ENCODE measurements around the gene MOB3A. TPM values are rescaled to one million over a fixed set of nuclear protein-coding genes. Genes with fewer than 3 reads are reported as not detected.
"Not testable (repeated sequence)": the region's sequence is repeated elsewhere in the genome, so short reads cannot be mapped to it uniquely, and the experiment has no call there.

Gene MOB3A
- total and polyA plus RNA-seq, 7 experiments from 2014 or later: 49.5 to 269 (median 114) TPM

- Histone ChIP-seq H3K27me3 (ENCODE audit: control insufficient read depth in 2 of 2, insufficient read depth in 2 of 2, low read length in 2 of 2) (no peaks in the 10 kb centered on the region), H3K36me3 (ENCODE audit: control insufficient read depth in 2 of 3, insufficient read depth in 3 of 3, low read length in 3 of 3) (peaks cover 3 to 23% (median 4%) of the 10 kb centered on the region in 3 experiments), H3K9me3 (ENCODE audit: control insufficient read depth in 2 of 3, low read length in 3 of 3) (no peaks in the 10 kb centered on the region), H3K27ac (ENCODE audit: low read depth, low read length) (peak within 1 kb of the TSS; percentile 88), H3K4me1 (ENCODE audit: control insufficient read depth in 2 of 2, insufficient read depth in 2 of 2, low read length in 2 of 2) (peaks cover 13% of the 10 kb centered on the region in 2 donors), H3K4me3 (ENCODE audit: low read length) (peak within 1 kb of the TSS; percentile 82)
- Mint-ChIP-seq H3K4me1 (peaks cover 15 to 37% (median 27%) of the 10 kb centered on the region in 7 donors), H3K27me3 (no peaks in the 10 kb centered on the region), H3K9me3 (peaks cover 0 to 4% (median 0%) of the 10 kb centered on the region in 11 donors), H3K36me3 (peaks cover 0 to 28% (median 3%) of the 10 kb centered on the region in 5 donors), H3K27ac (peak within 1 kb of the TSS; percentile 90 to 98 (median 94)), H3K4me3 (peak within 1 kb of the TSS; percentile 95 to 98 (median 97))
- POLR2A ChIA-PET: interaction anchor here (0.7 to 5.0 kb wide), 7 partner anchors 12 to 379 kb away, joined by 3 to 125 read pairs (median 3); partner anchors contain the start of gene GADD45B
- CTCF ChIA-PET: interaction anchor here (1.0 to 1.9 kb wide), 6 partner anchors 13 to 78 kb away, joined by 3 to 8 read pairs (median 4); no protein-coding TSS in a partner anchor
- peak; percentile 90 for ATAC-seq
- DNase-seq: peak; percentile 98 to 100 (median 99)
- intact Hi-C loops (cut with micrococcal nuclease): loop anchor here (1.0 to 2.0 kb wide), 14 partner anchors 11 to 444 kb away; partner anchors contain the start of genes AP3D1 (in 2 of the 2), ADAT3 (in 1 of the 2), DOT1L (in 1 of the 2) and MKNK2 (in 1 of the 2)
Observed at GRCh38 chr19:2096480-2097202, 515 bp upstream of the MOB3A start, which contains the start of gene IZUMO4. TSS of gene IZUMO4 (plus strand) at chr19:2096915. CDS start at chr19:2096946, 31 bp downstream.

DNA sequence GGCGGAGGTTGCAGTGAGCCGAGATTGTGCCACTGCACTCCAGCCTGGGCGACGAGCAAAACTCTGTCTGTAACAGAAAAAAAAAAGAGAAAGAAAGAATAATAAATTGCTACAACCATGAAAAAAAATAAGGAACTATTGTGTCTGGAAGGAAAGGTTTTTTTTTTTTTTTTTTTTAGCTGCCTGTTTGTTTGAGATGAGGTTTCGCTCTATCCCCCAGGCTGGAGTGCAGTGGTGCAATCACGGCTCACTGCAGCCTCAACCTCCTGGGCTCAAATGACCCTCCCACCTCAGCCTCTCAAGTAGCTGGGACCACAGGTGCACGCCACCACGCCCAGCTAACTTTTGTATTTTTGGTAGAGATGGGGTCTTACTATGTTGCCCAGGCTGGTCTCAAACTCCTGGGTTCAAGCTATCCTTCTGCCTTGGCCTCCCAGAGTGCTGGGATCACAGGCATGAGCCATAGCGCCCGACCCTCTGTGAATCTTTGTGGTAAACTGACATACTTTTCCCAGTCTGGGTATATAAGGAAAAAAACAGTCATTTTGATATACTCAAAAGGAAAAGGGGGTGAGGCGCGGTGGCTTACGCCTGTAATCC is 4.1 kb downstream of the MOB3A start:
- peaks cover 45 to 48% of the 10 kb centered on the region in 2 donors for H3K4me1 ChIP-seq (ENCODE audit: control insufficient read depth in 2 of 2, insufficient read depth in 2 of 2, low read length in 2 of 2)
- H3K9me3 ChIP-seq (ENCODE audit: control insufficient read depth in 2 of 3, low read length in 3 of 3); DNase-seq; H3K27ac ChIP-seq (ENCODE audit: low read depth, low read length); intact Hi-C loops (cut with micrococcal nuclease); H3K36me3 ChIP-seq (ENCODE audit: control insufficient read depth in 2 of 3, insufficient read depth in 3 of 3, low read length in 3 of 3); H3K9me3 Mint-ChIP-seq; ATAC-seq; H3K27me3 ChIP-seq (ENCODE audit: control insufficient read depth in 2 of 2, insufficient read depth in 2 of 2, low read length in 2 of 2); H3K27me3 Mint-ChIP-seq; H3K4me3 ChIP-seq (ENCODE audit: low read length): not testable (repeated sequence)
- H3K4me1 Mint-ChIP-seq: peaks cover 45 to 75% (median 61%) of the 10 kb centered on the region in 7 donors
- H3K27ac Mint-ChIP-seq: peak overlapping the region in 6 of 9 donors; percentile 4 to 80 (median 46)
- POLR2A ChIA-PET: interaction anchor here (0.6 to 5.0 kb wide), 10 partner anchors 7 to 1017 kb away, joined by 3 to 125 read pairs (median 4); no protein-coding TSS in a partner anchor
- H3K4me3 Mint-ChIP-seq: peak overlapping the region in 5 of 10 donors; percentile 8 to 96 (median 47)
- peaks cover 0 to 44% (median 0%) of the 10 kb centered on the region in 5 donors for H3K36me3 Mint-ChIP-seq
- CTCF ChIA-PET: interaction anchor here (0.6 to 1.8 kb wide), 4 partner anchors 8 to 69 kb away, joined by 3 to 11 read pairs (median 6); no protein-coding TSS in a partner anchor

DNA sequence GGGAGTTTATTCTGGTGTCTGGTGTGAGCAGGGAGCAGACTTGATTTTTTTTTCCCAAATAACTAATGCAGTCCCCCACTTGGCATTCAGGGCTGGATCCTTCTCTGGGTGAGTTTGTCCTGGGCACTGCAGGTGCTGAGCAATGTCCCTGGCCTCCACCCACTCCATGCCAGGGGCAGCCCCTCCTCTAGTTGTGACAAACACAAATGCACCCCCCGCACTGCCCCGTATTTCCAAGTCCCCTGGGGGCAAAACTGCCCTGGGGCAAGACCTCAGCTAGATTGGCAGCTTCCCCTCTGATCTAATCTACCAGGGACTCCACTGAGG is 6.4 kb downstream of the MOB3A start:
- H3K9me3 Mint-ChIP-seq: peaks cover 0 to 5% (median 0%) of the 10 kb centered on the region in 11 donors
- peaks cover 51 to 85% (median 76%) of the 10 kb centered on the region in 7 donors for H3K4me1 Mint-ChIP-seq
- peaks cover 0 to 2% (median 0%) of the 10 kb centered on the region in 5 donors for H3K27me3 Mint-ChIP-seq
- intact Hi-C loops (cut with micrococcal nuclease): no loop called here
- H3K4me3 Mint-ChIP-seq: peak overlapping the region; percentile 58 to 96 (median 75)
- no peak for ATAC-seq
- ChIA-PET POLR2A (interaction anchor here (1.4 to 2.0 kb wide), 3 partner anchors 9 to 33 kb away, joined by 3 to 5 read pairs (median 5); no protein-coding TSS in a partner anchor), CTCF (interaction anchor here (0.7 kb wide), 1 partner anchor 36 kb away, joined by 4 read pairs; no protein-coding TSS in a partner anchor)
- Histone ChIP-seq H3K27me3 (ENCODE audit: control insufficient read depth in 2 of 2, insufficient read depth in 2 of 2, low read length in 2 of 2) (no peaks in the 10 kb centered on the region), H3K9me3 (ENCODE audit: control insufficient read depth in 2 of 3, low read length in 3 of 3) (no peaks in the 10 kb centered on the region), H3K27ac (ENCODE audit: low read depth, low read length) (peak overlapping the region; percentile 45), H3K36me3 (ENCODE audit: control insufficient read depth in 2 of 3, insufficient read depth in 3 of 3, low read length in 3 of 3) (peaks cover 0 to 4% (median 4%) of the 10 kb centered on the region in 3 experiments), H3K4me1 (ENCODE audit: control insufficient read depth in 2 of 2, insufficient read depth in 2 of 2, low read length in 2 of 2) (peaks cover 55 to 61% of the 10 kb centered on the region in 2 donors), H3K4me3 (ENCODE audit: low read length) (no peak overlapping the region)
- no peak for DNase-seq
- peaks cover 0 to 50% (median 4%) of the 10 kb centered on the region in 5 donors for H3K36me3 Mint-ChIP-seq
- peak overlapping the region; percentile 82 to 95 (median 94) for H3K27ac Mint-ChIP-seq

- H3K9me3 Mint-ChIP-seq: peaks cover 0 to 5% (median 0%) of the 10 kb centered on the region in 11 donors
- Histone ChIP-seq H3K36me3 (ENCODE audit: control insufficient read depth in 2 of 3, insufficient read depth in 3 of 3, low read length in 3 of 3) (peaks cover 0 to 4% (median 4%) of the 10 kb centered on the region in 3 experiments), H3K4me3 (ENCODE audit: low read length) (no peak overlapping the region), H3K27ac (ENCODE audit: low read depth, low read length) (peak overlapping the region; percentile 45), H3K4me1 (ENCODE audit: control insufficient read depth in 2 of 2, insufficient read depth in 2 of 2, low read length in 2 of 2) (peaks cover 53 to 61% of the 10 kb centered on the region in 2 donors), H3K27me3 (ENCODE audit: control insufficient read depth in 2 of 2, insufficient read depth in 2 of 2, low read length in 2 of 2) (no peaks in the 10 kb centered on the region), H3K9me3 (ENCODE audit: control insufficient read depth in 2 of 3, low read length in 3 of 3) (no peaks in the 10 kb centered on the region)
- peaks cover 46 to 81% (median 71%) of the 10 kb centered on the region in 7 donors for H3K4me1 Mint-ChIP-seq
- H3K4me3 Mint-ChIP-seq: peak overlapping the region in 9 of 10 donors; percentile 45 to 96 (median 75)
- no peak for ATAC-seq
- POLR2A ChIA-PET: interaction anchor here (1.4 to 2.0 kb wide), 3 partner anchors 8 to 32 kb away, joined by 3 to 5 read pairs (median 5); no protein-coding TSS in a partner anchor
- H3K36me3 Mint-ChIP-seq: peaks cover 0 to 47% (median 4%) of the 10 kb centered on the region in 5 donors
- peak overlapping the region; percentile 82 to 95 (median 94) for H3K27ac Mint-ChIP-seq
- no peak for DNase-seq
- peaks cover 0 to 2% (median 0%) of the 10 kb centered on the region in 5 donors for H3K27me3 Mint-ChIP-seq
- CTCF ChIA-PET: interaction anchor here (0.7 kb wide), 1 partner anchor 35 kb away, joined by 4 read pairs; no protein-coding TSS in a partner anchor
- intact Hi-C loops (cut with micrococcal nuclease): no loop called here
Observed at GRCh38 chr19:2089001-2089711, 7.0 kb downstream of the MOB3A start.

GRCh38 chr19:2087621-2088100 is 8.5 kb downstream of the MOB3A start:
- H3K27ac ChIP-seq (ENCODE audit: low read depth, low read length): peak overlapping the region; percentile 69
- intact Hi-C loops (cut with micrococcal nuclease): no loop called here
- no peak overlapping the region for H3K4me3 ChIP-seq (ENCODE audit: low read length)
- Mint-ChIP-seq H3K27me3 (peaks cover 0 to 2% (median 0%) of the 10 kb centered on the region in 5 donors), H3K4me1 (peaks cover 48 to 75% (median 65%) of the 10 kb centered on the region in 7 donors), H3K36me3 (peaks cover 4 to 51% (median 7%) of the 10 kb centered on the region in 5 donors), H3K27ac (peak overlapping the region; percentile 82 to 96 (median 94)), H3K9me3 (peaks cover 0 to 5% (median 0%) of the 10 kb centered on the region in 11 donors), H3K4me3 (peak overlapping the region; percentile 65 to 97 (median 82))
- peaks cover 54 to 58% of the 10 kb centered on the region in 2 donors for H3K4me1 ChIP-seq (ENCODE audit: control insufficient read depth in 2 of 2, insufficient read depth in 2 of 2, low read length in 2 of 2)
- no peaks in the 10 kb centered on the region for H3K27me3 ChIP-seq (ENCODE audit: control insufficient read depth in 2 of 2, insufficient read depth in 2 of 2, low read length in 2 of 2)
- ATAC-seq: peak; percentile 21
- peaks cover 0 to 8% (median 0%) of the 10 kb centered on the region in 3 experiments for H3K36me3 ChIP-seq (ENCODE audit: control insufficient read depth in 2 of 3, insufficient read depth in 3 of 3, low read length in 3 of 3)
- no peaks in the 10 kb centered on the region for H3K9me3 ChIP-seq (ENCODE audit: control insufficient read depth in 2 of 3, low read length in 3 of 3)
- POLR2A ChIA-PET: interaction anchor here (0.6 to 6.1 kb wide), 11 partner anchors 6 to 70 kb away, joined by 3 to 125 read pairs (median 4); partner anchors contain the start of genes AP3D1 and MOB3A
- DNase-seq: peak in 2 of 9 donors; percentile 29 to 36
- CTCF ChIA-PET: interaction anchor here (1.3 to 2.0 kb wide), 2 partner anchors 7 to 18 kb away, joined by 4 to 5 read pairs; no protein-coding TSS in a partner anchor
